HCT116 (cell line): ENCODE measurements around the gene BARD1. TPM values are rescaled to one million over a fixed set of nuclear protein-coding genes. Genes with fewer than 3 reads are reported as not detected.

Source experiments
- ATAC-seq: fragments of 200-7000 bp; cut with Tn5 transposase; 2 replicates; pipeline ENCODE4 v1.9.1; 2020; ENCODE audit warnings: mild to moderate bottlenecking, moderate library complexity
- BruUV-seq: library from RNA; stranded (reverse); fragments of 400-500 nt; replicated peaks from 2 replicates; lab custom pipeline; 2021; lab: Mats Ljungman, UMichigan
- CTCF ChIA-PET: fragments of 300-600 bp; sonication (Branson Sonifier 250); formaldehyde crosslinking; loops from one replicate; lab custom pipeline; 2021; ENCODE audit warnings: antibody characterized with exemption; lab: Charles Lee
- POLR2A ChIA-PET: fragments of 300-600, 350-600 bp; sonication (Branson Sonifier 250); formaldehyde crosslinking; loops from one replicate; lab custom pipeline; 2021; ENCODE audit warnings: antibody characterized with exemption; lab: Charles Lee
- RAD21 ChIA-PET, 2 experiments: fragments of 300-600 bp; sonication (Branson Sonifier 250); formaldehyde crosslinking; loops; one replicate each; lab custom pipeline; 2023; ENCODE audit warnings: low total read pairs in 2 of 2; ENCODE audit not compliant: uncharacterized antibody in 2 of 2, unreplicated experiment in 2 of 2, low non-redundant PET in 1 of 2; lab: Charles Lee
- DNase-seq: peaks from one replicate; pipeline ENCODE4 v3.0.0-alpha.2; 2010; ENCODE audit warnings: low read depth, low spot score
- H2AFZ ChIP-seq: fragments of 200-600 bp; shearing (Covaris generic), sonication (generic); 2 replicates; pipeline ENCODE4 v1.6.1; 2017; ENCODE audit warnings: low read depth, mixed run types, mixed read lengths, antibody characterized with exemption, low read length; ENCODE audit not compliant: poor library complexity, severe bottlenecking
- H3K27ac ChIP-seq: 2 replicates; pipeline ENCODE4 v1.5.1; 2012; ENCODE audit warnings: low read depth, low read length
- H3K27me3 ChIP-seq: fragments of 200-600 bp; sonication (generic); 2 replicates; pipeline ENCODE4 v1.6.1; 2016; ENCODE audit warnings: mixed run types, low read length, mixed read lengths; ENCODE audit not compliant: insufficient read depth
- H3K36me3 ChIP-seq, 2 experiments: fragments of 200-500 bp in 1 of 2; fragments of 200-600 bp in 1 of 2; sonication (Bioruptor generic) in 1 of 2; sonication (generic) in 1 of 2; 2 replicates each; pipeline versions ENCODE4 v1.5.1 to v1.6.1; 2014 to 2016; ENCODE audit warnings: low read length in 2 of 2, inconsistent platforms in 1 of 2, mixed read lengths in 1 of 2, mixed run types in 1 of 2; ENCODE audit not compliant: insufficient read depth in 2 of 2, control insufficient read depth in 1 of 2
- H3K4me1 ChIP-seq, 2 experiments: fragments of 200-600 bp in 1 of 2; sonication (generic) in 1 of 2; 2 replicates each; pipeline versions ENCODE4 v1.5.1 to v1.6.1; 2012 to 2017; ENCODE audit warnings: low read length in 2 of 2, inconsistent platforms in 1 of 2, mild to moderate bottlenecking in 1 of 2, mixed read lengths in 1 of 2, mixed run types in 1 of 2, moderate library complexity in 1 of 2; ENCODE audit not compliant: insufficient read depth in 2 of 2, control insufficient read depth in 1 of 2
- H3K4me2 ChIP-seq: fragments of 200-600 bp; sonication (generic); 2 replicates; pipeline ENCODE4 v1.6.1; 2017; ENCODE audit warnings: mixed run types, low read length, mixed read lengths
- H3K4me3 ChIP-seq, 2 experiments: fragments of 200-600 bp in 1 of 2; sonication (generic) in 1 of 2; replicated peaks in 1 of 2; 2 replicates each; pipeline ENCODE4 v1.5.1; 2011 to 2016; ENCODE audit warnings: low read length in 2 of 2, control low read depth in 1 of 2, low read depth in 1 of 2, mild to moderate bottlenecking in 1 of 2, mixed read lengths in 1 of 2, mixed run types in 1 of 2
- H3K79me2 ChIP-seq: fragments of 200-600 bp; sonication (generic); 2 replicates; pipeline ENCODE4 v1.6.1; 2017; ENCODE audit warnings: mild to moderate bottlenecking, mixed run types, low read length, moderate library complexity, mixed read lengths; ENCODE audit not compliant: insufficient read depth
- H3K9ac ChIP-seq: fragments of 200-600 bp; sonication (generic); 2 replicates; pipeline ENCODE4 v1.6.1; 2016; ENCODE audit warnings: low read length, mixed read lengths
- H3K9me2 ChIP-seq: fragments of 200-600 bp; sonication (generic), shearing (Covaris generic); 2 replicates; pipeline ENCODE4 v1.6.1; 2017; ENCODE audit warnings: mixed run types, mild to moderate bottlenecking, moderate library complexity; ENCODE audit not compliant: insufficient read depth
- H3K9me3 ChIP-seq, 2 experiments: fragments of 200-500 bp in 1 of 2; fragments of 200-600 bp in 1 of 2; sonication (Bioruptor generic) in 1 of 2; sonication (generic) in 1 of 2; 2 replicates each; pipeline ENCODE4 v1.6.1; 2014 to 2017; ENCODE audit warnings: low read length in 2 of 2, mixed read lengths in 2 of 2, inconsistent platforms in 1 of 2, low read depth in 1 of 2, mild to moderate bottlenecking in 1 of 2, mixed run types in 1 of 2, moderate library complexity in 1 of 2; ENCODE audit not compliant: control insufficient read depth in 1 of 2, insufficient read depth in 1 of 2
- H4K20me1 ChIP-seq: fragments of 200-600 bp; sonication (generic), shearing (Covaris generic); 2 replicates; pipeline ENCODE4 v1.6.1; 2017; ENCODE audit warnings: mixed run types, mild to moderate bottlenecking, moderate library complexity; ENCODE audit not compliant: insufficient read depth
- ATF3 ChIP-seq: IDR thresholded peaks from 2 replicates; pipeline ENCODE4 v1.6.1; 2012
- CBX3 ChIP-seq: IDR thresholded peaks from 2 replicates; pipeline ENCODE4 v1.6.1; 2012; ENCODE audit warnings: low read depth
- CTCF ChIP-seq, 3 experiments: fragments of 200-600 bp in 1 of 3; sonication (generic) in 1 of 3; IDR thresholded peaks in 2 of 3; conservative IDR thresholded peaks in 1 of 3; 2 replicates each; pipeline ENCODE4 v1.5.1; 2012 to 2017; ENCODE audit warnings: low read depth in 2 of 3, low read length in 2 of 3, antibody characterized with exemption in 1 of 3, borderline replicate concordance in 1 of 3, control low read depth in 1 of 3, mild to moderate bottlenecking in 1 of 3, mixed read lengths in 1 of 3, mixed run types in 1 of 3, moderate library complexity in 1 of 3; ENCODE audit not compliant: insufficient read depth in 1 of 3
- EGR1 ChIP-seq: IDR thresholded peaks from 2 replicates; pipeline ENCODE4 v1.6.1; 2012; ENCODE audit warnings: low read depth
- EZH2 ChIP-seq: fragments of 200-600 bp; sonication (generic); IDR thresholded peaks from 2 replicates; pipeline ENCODE4 v1.6.1; 2017; ENCODE audit warnings: antibody characterized with exemption, mixed run types
- EZH2phosphoT487 ChIP-seq: fragments of 200-600 bp; IDR thresholded peaks from 2 replicates; pipeline ENCODE4 v1.6.1; 2018; ENCODE audit warnings: antibody characterized with exemption, borderline replicate concordance
- FOSL1 ChIP-seq: IDR thresholded peaks from 2 replicates; pipeline ENCODE4 v1.6.1; 2012; ENCODE audit warnings: low read depth
- JUND ChIP-seq: IDR thresholded peaks from 2 replicates; pipeline ENCODE4 v1.6.1; 2012
- POLR2A ChIP-seq: IDR thresholded peaks from 2 replicates; pipeline ENCODE4 v1.7.0; 2011; ENCODE audit warnings: borderline replicate concordance; ENCODE audit not compliant: insufficient read depth, insufficient read length; ENCODE audit errors: extremely low read depth
- POLR2AphosphoS5 ChIP-seq: IDR thresholded peaks from 2 replicates; pipeline ENCODE4 v1.6.1; 2011; ENCODE audit warnings: mild to moderate bottlenecking, low read depth, low read length, moderate library complexity
- RAD21 ChIP-seq: IDR thresholded peaks from 2 replicates; pipeline ENCODE4 v1.6.1; 2012; ENCODE audit warnings: low read depth, mild to moderate bottlenecking
- REST ChIP-seq: IDR thresholded peaks from 2 replicates; pipeline ENCODE4 v1.6.1; 2012; ENCODE audit warnings: low read depth
- SP1 ChIP-seq: IDR thresholded peaks from 2 replicates; pipeline ENCODE4 v1.6.1; 2012; ENCODE audit warnings: low read depth
- SRF ChIP-seq: IDR thresholded peaks from 2 replicates; pipeline ENCODE4 v1.6.1; 2012; ENCODE audit warnings: low read depth
- TCF7L2 ChIP-seq: IDR thresholded peaks from 2 replicates; pipeline ENCODE4 v1.7.0; 2011; ENCODE audit warnings: borderline replicate concordance, inconsistent platforms; ENCODE audit not compliant: insufficient read depth, insufficient read length; ENCODE audit errors: extremely low read depth
- YY1 ChIP-seq: IDR thresholded peaks from 2 replicates; pipeline ENCODE4 v1.6.1; 2011; ENCODE audit warnings: low read length, low read depth, moderate library complexity, mild to moderate bottlenecking; ENCODE audit not compliant: insufficient replicate concordance; ENCODE audit errors: extremely low read depth
- ZFX ChIP-seq: fragments of 450-650 bp; IDR thresholded peaks from 2 replicates; pipeline ENCODE4 v1.6.1; 2017
- intact Hi-C: fragments of 100-400 bp; cut with micrococcal nuclease; formaldehyde crosslinking; loops from 2 replicates; pipeline ENCODE4 v1.10.0; 2022
- total RNA-seq: library from RNA; stranded (reverse); gene quantifications from one replicate; pipeline ENCODE4 v1.2.1, GENCODE V29; 2021; ENCODE audit not compliant: unreplicated experiment

The BARD1 gene
- total RNA-seq, 1 experiment from 2014 or later, result 19.3 TPM

GRCh38 chr2:214740867-214741395 is 68.6 kb downstream of the BARD1 start (continued):
- TF ChIP-seq REST (no peak), EZH2 (no peak)

GRCh38 chr2:214737188-214737587 is 72.3 kb downstream of the BARD1 start:
- ChIA-PET POLR2A (no interaction called here), CTCF (no interaction called here), RAD21 (no interaction called here)
- H3K27ac ChIP-seq, result no peak overlapping the region
- H3K4me1 ChIP-seq, result no peaks in the 10 kb centered on the region
- no peaks in the 10 kb centered on the region for H3K9me3 ChIP-seq
- no peak overlapping the region for H3K4me2 ChIP-seq
- intact Hi-C loops, result no loop called here
- ATAC-seq (no peak), DNase-seq (no peak)
- no peak overlapping the region for H2AFZ ChIP-seq
- no peaks in the 10 kb centered on the region for H3K36me3 ChIP-seq
- H3K9ac ChIP-seq, result no peak overlapping the region
- H4K20me1 ChIP-seq, result no peaks in the 10 kb centered on the region; the same call in 1 of the 2 replicates
- H3K9me2 ChIP-seq, result no peaks in the 10 kb centered on the region
- H3K79me2 ChIP-seq, result peaks cover 4% of the 10 kb centered on the region; the same call in 1 of the 2 replicates
- no peak overlapping the region for H3K4me3 ChIP-seq
- BruUV-seq, result no TSS peak
- no peaks in the 10 kb centered on the region for H3K27me3 ChIP-seq
- TF ChIP-seq TCF7L2 (no peak), POLR2A (no peak), EZH2 (no peak), EZH2phosphoT487 (no peak), EGR1 (no peak), JUND (no peak), ZFX (no peak), SRF (no peak), CBX3 (no peak), YY1 (no peak), ATF3 (no peak), POLR2AphosphoS5 (no peak), REST (no peak), CTCF (IDR thresholded peaks at IDR 0.05 in 2 of 3, conservative IDR thresholded peaks at IDR 0.05 in 1 of 3; ENCODE audit: borderline replicate concordance in 1 of 3, insufficient read depth in 1 of 3, low read depth in 2 of 3, low read length in 2 of 3) (no peak), FOSL1 (no peak), RAD21 (no peak), SP1 (no peak)
